ENCODE data around the gene NOVA2. TPM values are rescaled to one million over a fixed set of nuclear protein-coding genes. Genes with fewer than 3 reads are reported as not detected.

NOVA2 gene
- total RNA-seq, 1 experiment from 2014 or later: not detected

DNA sequence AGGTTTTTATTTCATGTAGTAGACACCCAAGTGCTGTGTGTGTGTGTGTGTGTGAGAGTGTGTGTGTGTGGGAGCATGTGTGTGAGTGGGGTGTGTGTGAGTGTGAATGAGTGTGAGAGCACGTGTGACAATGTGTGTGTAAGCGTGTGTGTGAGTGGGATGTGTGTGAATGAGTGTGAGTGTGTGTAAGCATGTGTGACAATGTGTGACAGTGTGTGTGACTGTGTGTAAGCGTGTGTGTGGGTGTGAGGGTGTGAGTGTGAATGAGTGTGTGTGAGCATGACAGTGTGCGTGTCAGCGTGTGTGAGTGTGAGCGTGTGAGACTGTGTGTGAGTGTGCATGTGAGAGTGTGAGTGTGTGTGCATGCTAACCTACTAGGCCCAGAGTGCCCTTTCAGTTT lies 15.3 kb downstream of the NOVA2 start:
- Histone ChIP-seq H3K27ac (no peak overlapping the region), H3K79me2 (ENCODE audit: low read depth) (no peaks in the 10 kb centered on the region), H3K4me1 (replicated peaks; ENCODE audit: insufficient read depth) (peaks cover 23% of the 10 kb centered on the region), H3K9me2 (ENCODE audit: insufficient read depth) (no peaks in the 10 kb centered on the region), H3K36me3 (ENCODE audit: low read depth) (no peaks in the 10 kb centered on the region), H3K4me2 (no peak overlapping the region), H3K9me3 (ENCODE audit: insufficient read depth, low read depth) (no peaks in the 10 kb centered on the region), H3K4me3 (no peak overlapping the region), H3F3A (ENCODE audit: insufficient read depth, low read depth) (peaks cover 25% of the 10 kb centered on the region; the same call in 1 of the 2 replicates), H2AFZ (no peak overlapping the region), H3K27me3 (ENCODE audit: insufficient read depth, low read depth) (peaks cover 30% of the 10 kb centered on the region), H4K20me1 (ENCODE audit: insufficient read depth) (no peaks in the 10 kb centered on the region)
- TF ChIP-seq EZH2 (IDR thresholded peaks at IDR 0.05; ENCODE audit: low read depth): no peak
- TF ChIP-seq, protein P1, sequence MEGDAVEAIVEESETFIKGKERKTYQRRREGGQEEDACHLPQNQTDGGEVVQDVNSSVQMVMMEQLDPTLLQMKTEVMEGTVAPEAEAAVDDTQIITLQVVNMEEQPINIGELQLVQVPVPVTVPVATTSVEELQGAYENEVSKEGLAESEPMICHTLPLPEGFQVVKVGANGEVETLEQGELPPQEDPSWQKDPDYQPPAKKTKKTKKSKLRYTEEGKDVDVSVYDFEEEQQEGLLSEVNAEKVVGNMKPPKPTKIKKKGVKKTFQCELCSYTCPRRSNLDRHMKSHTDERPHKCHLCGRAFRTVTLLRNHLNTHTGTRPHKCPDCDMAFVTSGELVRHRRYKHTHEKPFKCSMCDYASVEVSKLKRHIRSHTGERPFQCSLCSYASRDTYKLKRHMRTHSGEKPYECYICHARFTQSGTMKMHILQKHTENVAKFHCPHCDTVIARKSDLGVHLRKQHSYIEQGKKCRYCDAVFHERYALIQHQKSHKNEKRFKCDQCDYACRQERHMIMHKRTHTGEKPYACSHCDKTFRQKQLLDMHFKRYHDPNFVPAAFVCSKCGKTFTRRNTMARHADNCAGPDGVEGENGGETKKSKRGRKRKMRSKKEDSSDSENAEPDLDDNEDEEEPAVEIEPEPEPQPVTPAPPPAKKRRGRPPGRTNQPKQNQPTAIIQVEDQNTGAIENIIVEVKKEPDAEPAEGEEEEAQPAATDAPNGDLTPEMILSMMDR (conservative IDR thresholded peaks at IDR 0.05): no peak
- no TSS peak for BruUV-seq (replicated peaks)
- intact Hi-C loops (cut with micrococcal nuclease; ENCODE audit: unreplicated experiment): no loop called here
- CTCF ChIA-PET: no interaction called here
- POLR2A ChIA-PET (ENCODE audit: unreplicated experiment): no interaction called here
- no peak for DNase-seq

DNA sequence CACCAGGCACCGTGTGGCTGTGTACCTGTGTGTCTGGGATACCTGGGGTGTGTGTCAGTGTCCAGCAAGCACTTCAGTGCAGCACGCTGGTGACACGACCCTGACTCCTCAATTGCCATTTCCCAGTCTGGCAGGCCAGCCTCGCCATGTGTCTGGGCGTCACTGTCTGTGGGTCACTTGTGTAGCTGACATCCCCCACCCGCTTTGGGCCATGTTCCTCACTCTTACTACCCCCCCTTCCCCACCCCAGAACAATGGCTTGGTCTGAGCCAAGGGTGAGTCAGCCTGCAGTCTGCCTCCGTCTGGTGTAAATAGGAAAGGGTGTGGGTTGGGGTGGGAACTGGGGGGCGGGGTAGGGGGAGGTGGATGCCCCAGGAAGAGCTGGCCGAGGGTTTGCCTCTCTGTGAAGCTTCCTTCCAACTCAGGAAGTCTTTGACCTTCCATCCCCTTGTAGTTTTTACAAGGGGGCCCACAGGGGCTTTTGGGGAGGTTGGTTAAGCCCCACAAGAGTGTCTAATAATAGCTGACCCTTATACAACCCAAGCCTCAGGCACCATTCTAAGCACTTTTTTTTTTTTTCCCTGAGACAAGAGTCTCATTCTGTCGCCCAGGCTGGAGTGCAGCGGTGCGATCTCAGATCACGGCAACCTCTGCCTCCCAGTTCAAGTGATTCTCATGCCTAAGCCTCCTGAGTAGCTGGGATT lies 17.6 kb downstream of the NOVA2 start:
- Histone ChIP-seq H3K4me3 (peak overlapping the region; percentile 30; the same call in 1 of the 2 replicates), H3K27me3 (ENCODE audit: insufficient read depth, low read depth) (peaks cover 20% of the 10 kb centered on the region), H3K9me3 (ENCODE audit: insufficient read depth, low read depth) (no peaks in the 10 kb centered on the region), H3K27ac (peak overlapping the region; percentile 59; the same call in 1 of the 2 replicates), H3K79me2 (ENCODE audit: low read depth) (no peaks in the 10 kb centered on the region), H4K20me1 (ENCODE audit: insufficient read depth) (no peaks in the 10 kb centered on the region), H3K4me2 (peak overlapping the region; percentile 74), H2AFZ (peak overlapping the region; percentile 45), H3K9me2 (ENCODE audit: insufficient read depth) (no peaks in the 10 kb centered on the region), H3K36me3 (ENCODE audit: low read depth) (no peaks in the 10 kb centered on the region), H3F3A (ENCODE audit: insufficient read depth, low read depth) (peaks cover 27% of the 10 kb centered on the region; the same call in 1 of the 2 replicates), H3K4me1 (replicated peaks; ENCODE audit: insufficient read depth) (peaks cover 23% of the 10 kb centered on the region)
- CTCF ChIA-PET: interaction anchor here (0.6 to 0.8 kb wide), 2 partner anchors 12 to 39 kb away, joined by 5 read pairs; partner anchors contain the start of gene CCDC61
- intact Hi-C loops (cut with micrococcal nuclease; ENCODE audit: unreplicated experiment): no loop called here
- no TSS peak for BruUV-seq (replicated peaks)
- POLR2A ChIA-PET (ENCODE audit: unreplicated experiment): interaction anchor here (0.7 to 1.1 kb wide), 2 partner anchors 53 to 174 kb away, joined by 7 to 12 read pairs; partner anchors contain the start of gene MYPOP
- TF ChIP-seq, protein P1 (conservative IDR thresholded peaks at IDR 0.05): no peak
- TF ChIP-seq EZH2 (IDR thresholded peaks at IDR 0.05; ENCODE audit: low read depth): no peak
- peak; percentile 66 to 80 for DNase-seq

DNA sequence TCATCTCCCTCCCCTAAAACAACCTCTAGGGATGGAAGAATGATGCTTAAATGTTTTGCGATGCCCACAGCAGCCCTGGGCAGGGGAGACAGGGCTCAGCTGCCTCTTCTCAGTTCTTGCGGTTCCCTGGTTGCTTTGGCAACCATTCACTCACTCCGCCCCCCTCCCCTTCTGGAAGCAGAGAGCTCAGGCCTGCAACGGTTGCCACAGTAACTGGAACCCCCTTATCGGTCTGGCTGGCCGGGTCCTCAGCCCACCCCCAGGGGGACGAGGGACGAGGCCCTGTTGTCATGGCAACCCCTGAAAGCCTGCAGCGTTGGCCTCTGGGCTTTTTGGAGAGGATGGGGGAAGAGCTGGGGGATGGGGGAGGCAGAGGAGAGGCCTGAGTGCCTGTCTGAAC lies 19.5 kb downstream of the NOVA2 start:
- Histone ChIP-seq H3K36me3 (ENCODE audit: low read depth) (no peaks in the 10 kb centered on the region), H3K9me2 (ENCODE audit: insufficient read depth) (no peaks in the 10 kb centered on the region), H3K79me2 (ENCODE audit: low read depth) (no peaks in the 10 kb centered on the region), H3K9me3 (ENCODE audit: insufficient read depth, low read depth) (no peaks in the 10 kb centered on the region), H3K4me1 (replicated peaks; ENCODE audit: insufficient read depth) (peaks cover 23% of the 10 kb centered on the region), H3K4me3 (no peak overlapping the region), H3K27ac (no peak overlapping the region), H3F3A (ENCODE audit: insufficient read depth, low read depth) (peaks cover 27% of the 10 kb centered on the region; the same call in 1 of the 2 replicates), H2AFZ (no peak overlapping the region), H3K4me2 (no peak overlapping the region), H4K20me1 (ENCODE audit: insufficient read depth) (no peaks in the 10 kb centered on the region), H3K27me3 (ENCODE audit: insufficient read depth, low read depth) (peaks cover 23% of the 10 kb centered on the region)
- no TSS peak for BruUV-seq (replicated peaks)
- CTCF ChIA-PET: interaction anchor here (0.6 to 0.7 kb wide), 2 partner anchors 42 to 656 kb away, joined by 3 to 5 read pairs; no protein-coding TSS in a partner anchor
- intact Hi-C loops (cut with micrococcal nuclease; ENCODE audit: unreplicated experiment): no loop called here
- DNase-seq: no peak
- POLR2A ChIA-PET (ENCODE audit: unreplicated experiment): no interaction called here
- no peak for TF ChIP-seq EZH2 (IDR thresholded peaks at IDR 0.05; ENCODE audit: low read depth)
- TF ChIP-seq, protein P1 (conservative IDR thresholded peaks at IDR 0.05): no peak
